Measurements from ENCODE around the gene SSR4. TPM values are rescaled to one million over a fixed set of nuclear protein-coding genes. Genes with fewer than 3 reads are reported as not detected.

The SSR4 gene
- total and polyA plus RNA-seq, 2 of the 8 experiments (the other 6 are each of a cell fraction or from before 2014, with no cell fraction given): 168 to 642 TPM

DNA sequence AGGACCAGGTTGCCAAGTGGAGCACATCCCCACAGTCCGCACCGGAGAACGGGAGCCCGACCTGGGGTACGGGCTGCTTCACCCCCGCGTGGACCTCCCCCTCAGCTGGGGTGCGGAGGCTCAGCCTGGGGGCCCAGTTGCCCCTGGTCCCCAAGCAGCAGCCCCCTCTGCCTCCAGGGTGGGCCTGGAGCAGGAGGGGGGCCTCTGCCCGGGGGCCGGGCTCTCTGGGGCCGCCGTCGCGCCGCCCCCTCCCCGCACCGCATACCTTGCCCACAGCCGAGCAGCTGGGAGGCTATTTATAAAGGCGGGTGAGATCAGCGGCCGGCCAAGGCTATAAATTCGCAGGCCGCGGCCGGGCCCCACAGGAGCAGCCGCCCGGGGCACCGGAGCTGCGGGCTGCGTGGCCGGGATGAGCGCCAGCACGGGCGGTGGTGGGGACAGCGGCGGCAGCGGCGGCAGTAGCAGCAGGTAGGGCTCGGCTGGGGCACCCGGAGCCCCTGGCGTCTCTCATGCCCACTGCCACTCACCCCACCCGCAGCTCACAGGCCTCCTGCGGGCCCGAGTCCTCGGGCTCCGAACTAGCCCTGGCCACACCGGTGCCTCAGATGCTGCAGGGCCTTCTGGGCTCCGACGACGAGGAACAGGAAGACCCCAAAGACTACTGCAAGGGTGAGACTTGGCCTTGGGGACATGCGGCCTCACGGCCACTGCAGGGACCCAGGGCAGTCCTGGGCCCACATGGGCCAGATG, 13.6 kb upstream of the SSR4 start, which contains the start of gene SRPK3:
TSS of gene SRPK3 (plus strand) at position 364 of the 750 bp plus-strand sequence. CDS start at position 410, 46 bp downstream.
- CTCF ChIA-PET (ENCODE audit: partially characterized antibody): interaction anchor here (0.7 to 2.4 kb wide), 5 partner anchors 10 to 128 kb away, joined by 3 to 10 read pairs (median 4); partner anchors contain the start of genes PLXNB3 and PNCK
- H4K8ac ChIP-seq (ENCODE audit: extremely low read depth, insufficient read depth, low read length): no peak within 1 kb of the TSS; the same call in 1 of the 2 replicates
- WGBS, 2 experiments (ENCODE audit: extremely low coverage in 1 of 2, insufficient coverage in 1 of 2, insufficient read length in 1 of 2, insufficient replicate concordance in 2 of 2, low coverage in 1 of 2, low lambda C conversion rate in 2 of 2, missing lambda C conversion rate in 1 of 2): 95% methylated on average over 4 of the region's 52 CpGs; no CpG with 5 or more reads in 1 of the 2 experiments
- H3K9me3 ChIP-seq (ENCODE audit: insufficient read depth in 2 of 2, low read depth in 1 of 2, low read length in 1 of 2): no peaks in the 10 kb centered on the region
- no peak within 1 kb of the TSS for H3K4me2 ChIP-seq (ENCODE audit: insufficient read depth in 1 of 2, low read depth in 2 of 2, low read length in 2 of 2)
- no peak within 1 kb of the TSS for H3K27ac ChIP-seq (ENCODE audit: low read depth, low read length)
- no peak for DNase-seq (ENCODE audit: low read depth in 1 of 2, low spot score in 2 of 2)
- H2BK5ac ChIP-seq (ENCODE audit: low read depth, low read length): peak within 1 kb of the TSS; percentile 24; the same call in 1 of the 2 replicates
- no peaks in the 10 kb centered on the region for H3K79me2 ChIP-seq (ENCODE audit: control insufficient read depth in 1 of 2, insufficient read depth in 2 of 2, low read length in 2 of 2)
- no peaks in the 10 kb centered on the region for H3K79me1 ChIP-seq (ENCODE audit: low read depth, low read length)
- no peak within 1 kb of the TSS for H3K14ac ChIP-seq (ENCODE audit: insufficient read length)
- H2BK12ac ChIP-seq (ENCODE audit: low read depth, low read length): no peak within 1 kb of the TSS
- no peaks in the 10 kb centered on the region; a peak in 1 of 8 replicates for H3K36me3 ChIP-seq (ENCODE audit: control insufficient read depth in 2 of 4, insufficient read depth in 4 of 4, low read length in 3 of 4)
- H3K23me2 ChIP-seq (ENCODE audit: low read depth, low read length): no peaks in the 10 kb centered on the region
- no peak within 1 kb of the TSS for H4K91ac ChIP-seq (replicated peaks; ENCODE audit: insufficient read length, low read length)
- no peak within 1 kb of the TSS for H2BK15ac ChIP-seq (ENCODE audit: low read length)
- FAIRE-seq: no peak
- no peak within 1 kb of the TSS for H3K4me3 ChIP-seq (ENCODE audit: extremely low read depth in 1 of 4, insufficient read depth in 2 of 4, low read depth in 3 of 4, low read length in 4 of 4)
- H3K23ac ChIP-seq (ENCODE audit: insufficient read length): no peak within 1 kb of the TSS
- H3K27me3 ChIP-seq (replicated peaks in 1 of 4; ENCODE audit: control insufficient read depth in 3 of 4, extremely low read depth in 1 of 4, insufficient read depth in 3 of 4, low read length in 3 of 4): no peaks in the 10 kb centered on the region
- no peaks in the 10 kb centered on the region for H4K20me1 ChIP-seq (replicated peaks in 1 of 2; ENCODE audit: control insufficient read depth in 1 of 2, insufficient read depth in 2 of 2, low read length in 2 of 2)
- H3K4ac ChIP-seq (replicated peaks; ENCODE audit: insufficient read length, low read depth, low read length): no peak within 1 kb of the TSS
- H2AK5ac ChIP-seq (ENCODE audit: low read depth, low read length): no peak within 1 kb of the TSS
- POLR2A ChIA-PET (ENCODE audit: partially characterized antibody): interaction anchor here (0.9 to 1.7 kb wide), 2 partner anchors 13 to 191 kb away, joined by 3 to 10 read pairs; partner anchors contain the start of genes HCFC1, IDH3G and SSR4
- H3K9ac ChIP-seq (replicated peaks in 1 of 4; ENCODE audit: extremely low read depth in 1 of 4, low read depth in 3 of 4, low read length in 3 of 4): peak within 1 kb of the TSS in 1 of 4 experiments; percentile 22; a peak in 2 of 7 replicates
- H3K56ac ChIP-seq (replicated peaks; ENCODE audit: insufficient read length, low read depth, low read length): no peak within 1 kb of the TSS
- H2BK120ac ChIP-seq (replicated peaks; ENCODE audit: low read depth, low read length): no peak within 1 kb of the TSS
- H4K5ac ChIP-seq (ENCODE audit: insufficient read length, low read depth, low read length): no peak within 1 kb of the TSS
- H3K18ac ChIP-seq (ENCODE audit: extremely low read depth, low read length): no peak within 1 kb of the TSS
- no peaks in the 10 kb centered on the region for H3K4me1 ChIP-seq (replicated peaks in 1 of 4; ENCODE audit: control insufficient read depth in 3 of 4, insufficient read depth in 4 of 4, low read length in 3 of 4)
- no peak within 1 kb of the TSS for H2BK20ac ChIP-seq (ENCODE audit: low read length)
- H2AFZ ChIP-seq (ENCODE audit: low read length): no peak within 1 kb of the TSS
- TF ChIP-seq TAF1 (IDR thresholded peaks at IDR 0.05; ENCODE audit: low read depth, low read length) (no peak), SP2 (IDR thresholded peaks at IDR 0.05; ENCODE audit: low read length) (no peak), KDM1A (IDR thresholded peaks at IDR 0.05; ENCODE audit: borderline replicate concordance, low read length) (no peak), CBX8 (IDR thresholded peaks at IDR 0.05; ENCODE audit: borderline replicate concordance, low read depth, low read length) (no peak), CEBPB (IDR thresholded peaks at IDR 0.05; ENCODE audit: low read depth, low read length) (no peak), SAP30 (IDR thresholded peaks at IDR 0.05; ENCODE audit: insufficient read depth, insufficient replicate concordance, low read length) (no peak), FOSL1 (IDR thresholded peaks at IDR 0.05; ENCODE audit: insufficient read depth, low read depth, low read length) (no peak), RXRA (IDR thresholded peaks at IDR 0.05; ENCODE audit: insufficient read depth, low read depth, low read length) (no peak), SP4 (IDR thresholded peaks at IDR 0.05; ENCODE audit: low read length) (no peak), TAF7 (optimal IDR thresholded peaks at IDR 0.05; ENCODE audit: borderline replicate concordance, low read depth, low read length) (no peak), HDAC2 (IDR thresholded peaks at IDR 0.05; ENCODE audit: borderline replicate concordance in 1 of 2, low read depth in 2 of 2, low read length in 2 of 2) (no peak), RAD21 (IDR thresholded peaks at IDR 0.05 in 1 of 2, conservative IDR thresholded peaks at IDR 0.05 in 1 of 2; ENCODE audit: low read depth in 2 of 2, low read length in 2 of 2) (no peak)

All from H1 (cell line).